Gastrocnemius medialis (tissue), 4 donors: ENCODE results near the gene PTGES2.

Source experiments
- POLR2A ChIP-seq, 2 donors: fragments of 450-650 bp; IDR thresholded peaks; one replicate each; pipeline ENCODE4 v1.6.1; 2017; ENCODE audit warnings: antibody characterized with exemption in 2 of 2, mild to moderate bottlenecking in 2 of 2, moderate library complexity in 2 of 2
- TF ChIP-seq, protein P1 (sequence below), 5 experiments: fragments of 450-650 bp in 3 of 5; fragments of 200-600 bp in 2 of 5; sonication (generic) in 2 of 5; IDR thresholded peaks in 4 of 5; conservative IDR thresholded peaks in 1 of 5; 1 replicate in 4 of 5; 2 replicates in 1 of 5; pipeline ENCODE4 v1.5.1; 2016 to 2019; ENCODE audit warnings: antibody characterized with exemption in 5 of 5, mild to moderate bottlenecking in 3 of 5, moderate library complexity in 3 of 5

DNA sequence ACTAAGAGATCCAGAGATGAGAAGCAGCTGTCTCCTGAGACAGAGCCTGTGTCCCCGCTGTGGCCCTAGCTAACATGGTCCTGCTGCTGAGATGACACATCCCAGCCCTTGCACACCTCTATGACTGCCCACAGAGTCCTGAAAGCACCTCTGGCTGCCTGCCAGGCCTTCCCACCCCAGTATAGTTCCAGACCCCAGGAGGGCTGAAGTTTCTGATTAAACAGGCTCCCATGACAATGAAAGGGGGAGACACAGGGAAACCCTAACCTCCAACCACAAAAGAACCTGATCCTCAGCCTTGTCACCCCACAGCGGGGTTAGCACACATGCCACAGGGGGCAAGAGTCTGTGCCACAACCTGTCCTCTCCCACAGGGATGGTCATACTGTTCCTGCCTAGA, 48.2 kb upstream of the PTGES2 start:
- TF ChIP-seq, protein P1, sequence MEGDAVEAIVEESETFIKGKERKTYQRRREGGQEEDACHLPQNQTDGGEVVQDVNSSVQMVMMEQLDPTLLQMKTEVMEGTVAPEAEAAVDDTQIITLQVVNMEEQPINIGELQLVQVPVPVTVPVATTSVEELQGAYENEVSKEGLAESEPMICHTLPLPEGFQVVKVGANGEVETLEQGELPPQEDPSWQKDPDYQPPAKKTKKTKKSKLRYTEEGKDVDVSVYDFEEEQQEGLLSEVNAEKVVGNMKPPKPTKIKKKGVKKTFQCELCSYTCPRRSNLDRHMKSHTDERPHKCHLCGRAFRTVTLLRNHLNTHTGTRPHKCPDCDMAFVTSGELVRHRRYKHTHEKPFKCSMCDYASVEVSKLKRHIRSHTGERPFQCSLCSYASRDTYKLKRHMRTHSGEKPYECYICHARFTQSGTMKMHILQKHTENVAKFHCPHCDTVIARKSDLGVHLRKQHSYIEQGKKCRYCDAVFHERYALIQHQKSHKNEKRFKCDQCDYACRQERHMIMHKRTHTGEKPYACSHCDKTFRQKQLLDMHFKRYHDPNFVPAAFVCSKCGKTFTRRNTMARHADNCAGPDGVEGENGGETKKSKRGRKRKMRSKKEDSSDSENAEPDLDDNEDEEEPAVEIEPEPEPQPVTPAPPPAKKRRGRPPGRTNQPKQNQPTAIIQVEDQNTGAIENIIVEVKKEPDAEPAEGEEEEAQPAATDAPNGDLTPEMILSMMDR (IDR thresholded peaks at IDR 0.05 in 4 of 5, conservative IDR thresholded peaks at IDR 0.05 in 1 of 5) = no peak
- no peak for TF ChIP-seq POLR2A (IDR thresholded peaks at IDR 0.05)
